Activated CD4-positive, CD25-positive, alpha-beta regulatory T cell (primary cell): ENCODE data around the gene HRH1.
"Not testable (repeated sequence)": the region's sequence is repeated elsewhere in the genome, so short reads cannot be mapped to it uniquely, and the experiment has no call there.

Experiments used
- DNase-seq, 4 experiments: peaks; one replicate each; lab custom pipeline; 2025; lab: John Stamatoyannopoulos, UW

HRH1 gene

GRCh38 chr3:11206316-11206715 is 52.0 kb downstream of the HRH1 start:
- no peak for DNase-seq

- DNase-seq = no peak
Measured at GRCh38 chr3:11206953-11207352, 52.7 kb downstream of the HRH1 start.

GRCh38 chr3:11211531-11212298 is 57.4 kb downstream of the HRH1 start:
- DNase-seq = no peak

GRCh38 chr3:11212299-11212608 is 58.0 kb downstream of the HRH1 start:
- no peak for DNase-seq

GRCh38 chr3:11212784-11213183 is 58.5 kb downstream of the HRH1 start:
- no peak for DNase-seq

- no peak for DNase-seq
Measured at GRCh38 chr3:11213810-11214450, 59.6 kb downstream of the HRH1 start.

GRCh38 chr3:11214451-11214978 is 60.2 kb downstream of the HRH1 start:
- no peak for DNase-seq

- not testable (repeated sequence) for DNase-seq
Measured at GRCh38 chr3:11217370-11217769, 63.1 kb downstream of the HRH1 start.

- no peak for DNase-seq
Measured at GRCh38 chr3:11220230-11220629, 65.9 kb downstream of the HRH1 start.

GRCh38 chr3:11221818-11222415 is 67.6 kb downstream of the HRH1 start:
- no peak for DNase-seq

- no peak for DNase-seq
Measured at GRCh38 chr3:11224010-11224409, 69.7 kb downstream of the HRH1 start.

GRCh38 chr3:11224870-11225229 is 70.6 kb downstream of the HRH1 start:
- no peak for DNase-seq

- DNase-seq = no peak
Measured at GRCh38 chr3:11226042-11226370, 71.7 kb downstream of the HRH1 start.

GRCh38 chr3:11228041-11228440 is 73.7 kb downstream of the HRH1 start:
- DNase-seq = no peak

GRCh38 chr3:11230125-11230524 is 75.8 kb downstream of the HRH1 start:
- no peak for DNase-seq

GRCh38 chr3:11230832-11231231 is 76.5 kb downstream of the HRH1 start:
- no peak for DNase-seq

GRCh38 chr3:11235385-11235784 is 81.1 kb downstream of the HRH1 start:
- DNase-seq = no peak

- peak; percentile 58 to 79 (median 62) for DNase-seq
Measured at GRCh38 chr3:11236588-11237461, 82.5 kb downstream of the HRH1 start.

GRCh38 chr3:11238060-11238459 is 83.8 kb downstream of the HRH1 start:
- DNase-seq = no peak

- DNase-seq = no peak
Measured at GRCh38 chr3:11238880-11239279, 84.6 kb downstream of the HRH1 start.

- DNase-seq = no peak
Measured at GRCh38 chr3:11239796-11240195, 85.5 kb downstream of the HRH1 start.

GRCh38 chr3:11240496-11240895 is 86.2 kb downstream of the HRH1 start:
- peak in 2 of 4 experiments; percentile 6 to 24 for DNase-seq
